GM20000 (cell line): ENCODE data around the gene TMEM154.

Experiments used
- DNase-seq: peaks from one replicate; pipeline ENCODE4 v3.0.0; 2012; ENCODE audit warnings: low spot score
- CTCF ChIP-seq: IDR thresholded peaks from 2 replicates; pipeline ENCODE4 v1.5.1; 2012; ENCODE audit warnings: mild to moderate bottlenecking, control low read depth; ENCODE audit errors: extremely low read depth, missing control alignments

The TMEM154 gene

GRCh38 chr4:152705903-152706302 lies 26.1 kb upstream of the TMEM154 start:
- no peak for DNase-seq
- TF ChIP-seq CTCF = no peak

DNA sequence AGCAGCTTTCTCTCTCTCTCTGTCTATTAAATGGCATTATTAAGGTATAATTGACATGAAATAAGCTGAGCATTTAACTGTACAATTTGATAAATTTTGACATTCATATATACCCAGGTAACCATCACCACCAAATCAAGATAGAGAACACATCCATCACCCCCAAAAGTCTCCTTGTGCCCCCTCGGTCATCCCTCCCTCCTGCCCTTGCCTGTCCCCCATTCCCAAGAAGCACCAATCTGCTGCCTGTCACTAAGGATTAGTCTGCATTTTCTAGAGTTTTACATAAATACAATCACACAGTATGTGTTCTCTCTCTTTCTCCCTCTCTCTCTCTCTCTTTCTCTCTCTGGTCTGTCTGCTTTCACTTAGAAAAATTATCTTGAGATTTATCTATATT lies 25.0 kb upstream of the TMEM154 start:
- TF ChIP-seq CTCF = no peak
- no peak for DNase-seq

DNA sequence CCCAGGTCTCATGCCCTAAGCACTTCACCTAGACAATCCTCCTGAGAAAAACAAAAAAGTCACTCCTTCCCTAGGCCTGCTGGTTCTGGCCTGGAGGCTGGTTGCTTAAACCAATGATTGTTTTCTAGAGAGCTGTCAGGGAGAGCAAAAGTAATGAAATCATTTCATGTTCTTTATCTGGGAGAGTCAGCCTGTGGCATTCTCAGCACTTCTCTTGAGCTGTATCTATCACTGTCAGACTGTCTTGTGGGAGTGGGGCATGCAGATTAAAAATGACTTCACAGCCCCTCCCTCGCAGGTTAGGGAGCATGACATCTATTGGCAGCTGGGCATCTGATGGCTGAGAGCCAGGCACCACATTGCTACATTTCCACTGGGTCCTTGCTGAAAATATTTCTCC lies 20.4 kb upstream of the TMEM154 start:
- no peak for TF ChIP-seq CTCF
- DNase-seq = no peak

DNA sequence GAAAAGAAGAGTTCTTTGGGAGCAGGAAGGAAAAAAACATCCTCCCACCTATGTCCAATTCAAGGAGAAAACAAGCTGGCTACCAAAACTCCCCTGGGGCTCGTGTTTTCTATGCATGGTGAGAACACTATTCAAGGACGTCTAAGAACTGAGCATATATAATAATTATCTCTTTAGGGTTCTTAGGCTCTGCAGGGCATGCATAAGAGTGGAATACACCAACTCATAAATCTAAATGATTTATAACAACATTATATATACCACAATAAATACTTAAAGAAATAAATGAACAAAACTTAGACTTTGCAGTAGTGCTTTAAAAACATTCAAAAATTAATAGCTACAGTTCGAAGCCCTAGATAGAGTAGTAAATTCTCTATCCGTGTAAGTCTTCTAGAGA lies 19.5 kb upstream of the TMEM154 start:
- no peak for DNase-seq
- no peak for TF ChIP-seq CTCF

GRCh38 chr4:152698089-152698499 lies 18.3 kb upstream of the TMEM154 start:
- DNase-seq = no peak
- no peak for TF ChIP-seq CTCF

DNA sequence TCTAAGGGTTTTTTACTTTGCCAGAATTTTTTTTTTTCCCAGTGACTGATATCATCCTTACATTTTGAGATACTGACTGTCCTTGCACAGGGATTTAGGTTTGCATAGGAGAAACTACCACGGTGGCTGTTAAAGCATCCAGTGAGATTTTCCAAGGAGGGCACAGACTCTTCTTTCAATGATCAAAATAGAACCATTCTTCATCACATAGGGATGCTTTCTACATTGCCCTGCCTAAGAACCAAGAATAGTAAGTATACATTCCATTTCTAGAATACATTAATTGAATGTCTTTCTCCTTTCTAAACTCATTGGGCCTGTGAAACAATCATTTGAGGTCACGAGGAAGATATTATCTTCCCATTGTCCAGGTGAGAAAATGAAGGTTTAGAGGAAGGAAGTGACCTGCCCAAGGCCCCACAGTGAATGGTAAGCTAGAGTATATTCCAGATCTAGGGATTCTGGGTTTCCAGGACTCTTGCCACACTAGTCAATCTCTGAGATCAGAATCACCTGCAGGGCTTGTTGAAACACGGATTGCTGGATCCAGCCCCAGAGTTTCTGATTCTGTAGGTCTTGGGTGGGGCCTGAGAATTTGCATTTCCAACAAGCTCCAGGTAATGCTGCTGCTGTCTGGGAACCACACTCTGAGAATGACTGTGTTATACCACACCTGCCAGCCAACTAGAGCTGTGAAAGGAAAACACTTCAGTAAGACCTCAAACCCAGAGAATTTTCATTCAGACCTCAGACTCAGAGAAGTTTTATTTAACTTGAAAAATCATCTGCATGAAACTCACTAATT lies 17.7 kb upstream of the TMEM154 start:
- no peak for DNase-seq
- TF ChIP-seq CTCF = no peak

GRCh38 chr4:152696764-152697261 lies 17.0 kb upstream of the TMEM154 start:
- peak; percentile 84 for DNase-seq
- TF ChIP-seq CTCF = no peak
